GM23338 (cell line): ENCODE data around the gene FBLN1. TPM values are rescaled to one million over a fixed set of nuclear protein-coding genes. Genes with fewer than 3 reads are reported as not detected.

ENCODE experiments used
- ATAC-seq: fragments of 200-7000 bp; cut with Tn5 transposase; 3 replicates; pipeline ENCODE4 v1.9.1; 2020
- DNase-seq: peaks from one replicate; pipeline ENCODE4 v3.0.0-alpha.2; 2015; ENCODE audit warnings: low spot score
- H2AFZ ChIP-seq: fragments of 200-600 bp; sonication (generic); 2 replicates; pipeline ENCODE4 v1.8.0; 2016; ENCODE audit warnings: antibody characterized with exemption, mild to moderate bottlenecking, moderate library complexity
- H3F3A ChIP-seq: fragments of 200-600 bp; sonication (generic); replicated peaks from 2 replicates; pipeline ENCODE4 v1.8.0; 2017; ENCODE audit warnings: antibody characterized with exemption, mixed run types, low read depth
- H3K27ac ChIP-seq: fragments of 200-600 bp; sonication (generic); 2 replicates; pipeline ENCODE4 v1.6.1; 2016; ENCODE audit warnings: low read depth
- H3K27me3 ChIP-seq: fragments of 200-600 bp; sonication (generic); 2 replicates; pipeline ENCODE4 v1.8.0; 2016; ENCODE audit warnings: mild to moderate bottlenecking, mixed run types, moderate library complexity; ENCODE audit not compliant: insufficient read depth
- H3K36me3 ChIP-seq: fragments of 200-600 bp; sonication (generic); 2 replicates; pipeline ENCODE4 v1.8.0; 2016; ENCODE audit warnings: mild to moderate bottlenecking; ENCODE audit not compliant: insufficient read depth
- H3K4me1 ChIP-seq: fragments of 200-600 bp; sonication (generic); 2 replicates; pipeline ENCODE4 v1.8.0; 2016; ENCODE audit warnings: mild to moderate bottlenecking, moderate library complexity; ENCODE audit not compliant: insufficient read depth
- H3K4me2 ChIP-seq: fragments of 200-600 bp; sonication (generic); 2 replicates; pipeline ENCODE4 v1.7.1; 2017; ENCODE audit warnings: mixed run types
- H3K4me3 ChIP-seq: fragments of 200-600 bp; sonication (generic); 2 replicates; pipeline ENCODE4 v1.6.1; 2016; ENCODE audit warnings: mixed run types
- H3K79me2 ChIP-seq: fragments of 200-600 bp; sonication (generic); replicated peaks from 2 replicates; pipeline ENCODE4 v1.8.0; 2017; ENCODE audit warnings: mild to moderate bottlenecking; ENCODE audit not compliant: insufficient read depth
- H3K9me2 ChIP-seq: fragments of 200-600 bp; sonication (generic); 2 replicates; pipeline ENCODE4 v1.8.0; 2017; ENCODE audit not compliant: insufficient read depth
- H4K20me1 ChIP-seq: fragments of 200-600 bp; sonication (generic); replicated peaks from 2 replicates; pipeline ENCODE4 v1.8.0; 2017; ENCODE audit warnings: mild to moderate bottlenecking; ENCODE audit not compliant: insufficient read depth
- H3K27ac Mint-ChIP-seq: 2 replicates; pipeline ENCODE4 v1.8.0; 2020; ENCODE audit warnings: inconsistent platforms, mild to moderate bottlenecking, moderate library complexity, mixed read lengths
- H3K27me3 Mint-ChIP-seq: 3 replicates; pipeline ENCODE4 v1.8.0; 2022; ENCODE audit warnings: low read depth, mild to moderate bottlenecking, moderate library complexity, mixed read lengths, inconsistent platforms; ENCODE audit not compliant: insufficient read depth, poor library complexity
- H3K36me3 Mint-ChIP-seq: 3 replicates; pipeline ENCODE4 v1.8.0; 2021; ENCODE audit warnings: low read depth, mild to moderate bottlenecking, inconsistent platforms, moderate library complexity, mixed read lengths
- H3K4me1 Mint-ChIP-seq: 3 replicates; pipeline ENCODE4 v1.8.0; 2020; ENCODE audit warnings: mild to moderate bottlenecking, inconsistent platforms, mixed read lengths
- H3K4me3 Mint-ChIP-seq: 3 replicates; pipeline ENCODE4 v1.8.0; 2021; ENCODE audit warnings: moderate library complexity, mild to moderate bottlenecking, inconsistent platforms, mixed read lengths
- H3K9me3 Mint-ChIP-seq: 3 replicates; pipeline ENCODE4 v1.8.0; 2020; ENCODE audit warnings: moderate library complexity, mild to moderate bottlenecking, inconsistent platforms, mixed read lengths
- CREB1 ChIP-seq: fragments of 250-450 bp; sonication (Bioruptor Pico); IDR thresholded peaks from 2 replicates; pipeline ENCODE4 v1.5.0; 2020; ENCODE audit warnings: low read depth, mild to moderate bottlenecking, moderate library complexity
- EZH2 ChIP-seq: fragments of 200-600 bp; sonication (generic); IDR thresholded peaks from one replicate; pipeline ENCODE4 v1.8.0; 2017; ENCODE audit warnings: antibody characterized with exemption, mild to moderate bottlenecking, low read depth; ENCODE audit not compliant: unreplicated experiment
- EZH2phosphoT487 ChIP-seq: fragments of 200-600 bp; sonication (generic); IDR thresholded peaks from one replicate; pipeline ENCODE4 v1.8.1; 2018; ENCODE audit warnings: antibody characterized with exemption; ENCODE audit not compliant: unreplicated experiment
- JUNB ChIP-seq: IDR thresholded peaks from one replicate; pipeline ENCODE4 v1.6.1; 2016; ENCODE audit warnings: antibody characterized with exemption; ENCODE audit not compliant: unreplicated experiment
- NANOG ChIP-seq: IDR thresholded peaks from 2 replicates; pipeline ENCODE4 v1.6.1; 2016; ENCODE audit warnings: antibody characterized with exemption, borderline replicate concordance
- ZNF331 ChIP-seq: fragments of 250-450 bp; sonication (Bioruptor Pico); IDR thresholded peaks from 2 replicates; pipeline ENCODE4 v1.5.0; 2020; ENCODE audit warnings: low read depth, mild to moderate bottlenecking, moderate library complexity
- polyA plus RNA-seq: library from polyadenylated mRNA; unstranded; fragments of >200 nt; fragmentation: Nextera tagmentation; extraction: Ambion mirVana; gene quantifications from 2 replicates; pipeline ENCODE4 v1.2.1, GENCODE V29; 2016
- total RNA-seq: library from RNA; depleted of rRNA; stranded (reverse); fragments of >200 nt; shearing (Covaris generic); gene quantifications from 2 replicates; pipeline ENCODE4 v1.2.3, GENCODE V29; 2014
- TF ChIP-seq, protein P1 (sequence below): IDR thresholded peaks from one replicate; pipeline ENCODE4 v1.6.1; 2018; ENCODE audit warnings: antibody characterized with exemption; ENCODE audit not compliant: unreplicated experiment
- TF ChIP-seq, protein P2 (sequence below): IDR thresholded peaks from 2 replicates; pipeline ENCODE4 v1.6.1; 2016; ENCODE audit warnings: antibody characterized with exemption

Gene FBLN1
- total and polyA plus RNA-seq, 2 experiments from 2014 or later = 90.1 to 137 TPM

DNA sequence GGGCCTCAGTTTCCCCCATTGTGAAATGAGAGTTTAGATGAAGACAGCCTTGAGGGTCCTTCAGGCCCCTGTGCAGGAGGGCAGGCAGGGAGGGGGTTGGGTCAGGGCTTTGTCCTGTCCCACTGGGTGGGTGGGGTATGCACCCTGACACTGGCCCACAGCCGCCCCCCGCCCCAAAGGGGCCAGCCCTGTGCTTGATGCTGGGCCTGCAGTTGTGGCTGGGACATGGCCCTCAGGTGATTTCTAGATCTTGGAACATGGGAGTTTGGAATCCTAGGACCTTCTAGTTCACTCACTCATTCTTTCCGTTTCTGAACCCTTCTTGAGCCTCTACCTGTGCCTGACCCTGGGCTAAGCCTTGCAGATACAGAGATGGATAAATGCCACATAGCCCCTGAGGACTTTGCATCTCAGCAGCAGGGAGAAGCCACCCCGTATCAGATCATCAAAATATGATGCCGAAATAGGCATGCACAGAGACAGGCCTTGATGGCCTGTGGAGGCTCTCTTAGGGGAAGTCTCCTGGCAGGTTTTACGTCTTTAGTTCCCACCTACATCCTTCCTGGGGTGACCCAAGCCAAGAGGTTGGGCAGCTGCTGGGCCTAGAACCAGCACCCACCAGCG is 76.0 kb downstream of the FBLN1 start (continued):
- TF ChIP-seq, protein P1, sequence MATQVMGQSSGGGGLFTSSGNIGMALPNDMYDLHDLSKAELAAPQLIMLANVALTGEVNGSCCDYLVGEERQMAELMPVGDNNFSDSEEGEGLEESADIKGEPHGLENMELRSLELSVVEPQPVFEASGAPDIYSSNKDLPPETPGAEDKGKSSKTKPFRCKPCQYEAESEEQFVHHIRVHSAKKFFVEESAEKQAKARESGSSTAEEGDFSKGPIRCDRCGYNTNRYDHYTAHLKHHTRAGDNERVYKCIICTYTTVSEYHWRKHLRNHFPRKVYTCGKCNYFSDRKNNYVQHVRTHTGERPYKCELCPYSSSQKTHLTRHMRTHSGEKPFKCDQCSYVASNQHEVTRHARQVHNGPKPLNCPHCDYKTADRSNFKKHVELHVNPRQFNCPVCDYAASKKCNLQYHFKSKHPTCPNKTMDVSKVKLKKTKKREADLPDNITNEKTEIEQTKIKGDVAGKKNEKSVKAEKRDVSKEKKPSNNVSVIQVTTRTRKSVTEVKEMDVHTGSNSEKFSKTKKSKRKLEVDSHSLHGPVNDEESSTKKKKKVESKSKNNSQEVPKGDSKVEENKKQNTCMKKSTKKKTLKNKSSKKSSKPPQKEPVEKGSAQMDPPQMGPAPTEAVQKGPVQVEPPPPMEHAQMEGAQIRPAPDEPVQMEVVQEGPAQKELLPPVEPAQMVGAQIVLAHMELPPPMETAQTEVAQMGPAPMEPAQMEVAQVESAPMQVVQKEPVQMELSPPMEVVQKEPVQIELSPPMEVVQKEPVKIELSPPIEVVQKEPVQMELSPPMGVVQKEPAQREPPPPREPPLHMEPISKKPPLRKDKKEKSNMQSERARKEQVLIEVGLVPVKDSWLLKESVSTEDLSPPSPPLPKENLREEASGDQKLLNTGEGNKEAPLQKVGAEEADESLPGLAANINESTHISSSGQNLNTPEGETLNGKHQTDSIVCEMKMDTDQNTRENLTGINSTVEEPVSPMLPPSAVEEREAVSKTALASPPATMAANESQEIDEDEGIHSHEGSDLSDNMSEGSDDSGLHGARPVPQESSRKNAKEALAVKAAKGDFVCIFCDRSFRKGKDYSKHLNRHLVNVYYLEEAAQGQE = no peak
- TF ChIP-seq, protein P2, sequence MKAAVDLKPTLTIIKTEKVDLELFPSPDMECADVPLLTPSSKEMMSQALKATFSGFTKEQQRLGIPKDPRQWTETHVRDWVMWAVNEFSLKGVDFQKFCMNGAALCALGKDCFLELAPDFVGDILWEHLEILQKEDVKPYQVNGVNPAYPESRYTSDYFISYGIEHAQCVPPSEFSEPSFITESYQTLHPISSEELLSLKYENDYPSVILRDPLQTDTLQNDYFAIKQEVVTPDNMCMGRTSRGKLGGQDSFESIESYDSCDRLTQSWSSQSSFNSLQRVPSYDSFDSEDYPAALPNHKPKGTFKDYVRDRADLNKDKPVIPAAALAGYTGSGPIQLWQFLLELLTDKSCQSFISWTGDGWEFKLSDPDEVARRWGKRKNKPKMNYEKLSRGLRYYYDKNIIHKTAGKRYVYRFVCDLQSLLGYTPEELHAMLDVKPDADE = no peak
- no peak for TF ChIP-seq ZNF331 (CRISPR knock-in tag)
- no peak for TF ChIP-seq CREB1 (CRISPR knock-in tag)
- TF ChIP-seq JUNB = no peak
- TF ChIP-seq EZH2 = no peak

DNA sequence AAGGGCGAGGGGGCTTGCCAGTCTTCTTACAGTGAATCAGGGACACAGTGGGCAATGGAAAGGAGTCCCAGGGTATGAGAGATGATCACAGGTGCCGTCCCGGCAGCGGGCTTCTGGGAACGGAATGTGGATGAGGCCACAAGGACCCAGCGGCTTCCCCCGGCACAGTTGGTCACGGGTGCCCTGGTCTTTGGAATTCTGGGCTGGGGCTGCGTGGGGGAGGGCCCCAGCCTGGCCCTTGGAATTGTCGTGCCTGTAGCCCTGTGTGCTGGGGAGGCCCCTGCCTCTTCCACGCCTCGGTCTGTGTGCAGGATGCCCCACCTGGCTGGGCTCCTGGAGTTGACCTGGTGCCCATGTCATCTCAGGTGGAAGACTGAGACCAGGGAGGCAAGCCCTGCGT is 76.6 kb downstream of the FBLN1 start:
- Mint-ChIP-seq H3K27ac (no peak overlapping the region), H3K36me3 (no peaks in the 10 kb centered on the region), H3K4me3 (no peak overlapping the region), H3K4me1 (peaks cover 7% of the 10 kb centered on the region), H3K9me3 (no peaks in the 10 kb centered on the region), H3K27me3 (peaks cover 19% of the 10 kb centered on the region)
- no peaks in the 10 kb centered on the region for H3K4me1 ChIP-seq
- H3K79me2 ChIP-seq = no peaks in the 10 kb centered on the region
- no peaks in the 10 kb centered on the region for H3F3A ChIP-seq
- H3K9me2 ChIP-seq = no peaks in the 10 kb centered on the region
- ATAC-seq (no peak), DNase-seq (no peak)
- H2AFZ ChIP-seq = no peak overlapping the region
- H3K4me3 ChIP-seq = no peak overlapping the region
- no peak overlapping the region for H3K27ac ChIP-seq
- H4K20me1 ChIP-seq = no peaks in the 10 kb centered on the region
- no peak overlapping the region for H3K4me2 ChIP-seq
- H3K36me3 ChIP-seq = no peaks in the 10 kb centered on the region
- no peaks in the 10 kb centered on the region for H3K27me3 ChIP-seq
- TF ChIP-seq, protein P2 = no peak
- TF ChIP-seq EZH2phosphoT487 (no peak), NANOG (no peak)
- TF ChIP-seq, protein P1 = no peak
